IMR-90 (cell line): ENCODE measurements around the gene PRKAG2. TPM values are rescaled to one million over a fixed set of nuclear protein-coding genes. Genes with fewer than 3 reads are reported as not detected.

ENCODE experiments used
- ATAC-seq: fragments of 200-7000 bp; cut with Tn5 transposase; 2 replicates; pipeline ENCODE4 v1.9.1; 2020; ENCODE audit warnings: low read depth, mild to moderate bottlenecking, moderate library complexity
- BruUV-seq: library from RNA; stranded (reverse); fragments of 400-500 nt; replicated peaks from 2 replicates; lab custom pipeline; 2021; lab: Mats Ljungman, UMichigan
- CTCF ChIA-PET: fragments of 300-600 bp; formaldehyde crosslinking; extraction: SDS; loops from one replicate; lab custom pipeline; 2021; ENCODE audit warnings: antibody characterized with exemption; lab: Yijun Ruan, JAX
- POLR2A ChIA-PET: fragments of 300-600 bp; sonication (Branson Sonifier 250); formaldehyde crosslinking; loops from one replicate; lab custom pipeline; 2022; ENCODE audit warnings: antibody characterized with exemption; ENCODE audit not compliant: unreplicated experiment; lab: Charles Lee
- DNase-seq: peaks from one replicate; pipeline ENCODE4 v3.0.0; 2013
- H2AFZ ChIP-seq: replicated peaks from 2 replicates; pipeline ENCODE3; 2013; ENCODE audit warnings: low read length, mild to moderate bottlenecking; ENCODE audit not compliant: poor library complexity
- H2AK5ac ChIP-seq: 2 replicates; pipeline ENCODE4 v1.6.1; 2013; ENCODE audit warnings: low read depth, low read length, inconsistent platforms
- H2AK9ac ChIP-seq: replicated peaks from 2 replicates; pipeline ENCODE3; 2013; ENCODE audit warnings: mild to moderate bottlenecking, low read depth, low read length, moderate library complexity; ENCODE audit not compliant: poor library complexity
- H2BK120ac ChIP-seq: 2 replicates; pipeline ENCODE4 v1.6.1; 2013; ENCODE audit warnings: low read depth, low read length, inconsistent platforms
- H2BK15ac ChIP-seq: 3 replicates; pipeline ENCODE4 v1.6.1; 2013; ENCODE audit warnings: low read depth, low read length, inconsistent platforms
- H2BK20ac ChIP-seq: 2 replicates; pipeline ENCODE4 v1.6.1; 2013; ENCODE audit warnings: low read depth, mild to moderate bottlenecking, inconsistent platforms, low read length, moderate library complexity
- H2BK5ac ChIP-seq: 2 replicates; pipeline ENCODE4 v1.6.1; 2013; ENCODE audit warnings: mild to moderate bottlenecking, low read depth, low read length, inconsistent platforms; ENCODE audit not compliant: poor library complexity, severe bottlenecking
- H3K14ac ChIP-seq: replicated peaks from 2 replicates; pipeline ENCODE4 v1.6.1; 2013; ENCODE audit warnings: low read depth, low read length, inconsistent platforms
- H3K18ac ChIP-seq: 2 replicates; pipeline ENCODE4 v1.6.1; 2013; ENCODE audit warnings: low read depth, low read length, control low read depth
- H3K23ac ChIP-seq: 2 replicates; pipeline ENCODE4 v1.6.1; 2013; ENCODE audit warnings: low read depth, low read length, inconsistent platforms
- H3K27ac ChIP-seq: 2 replicates; pipeline ENCODE4 v1.5.1; 2013; ENCODE audit warnings: mild to moderate bottlenecking, control low read depth, low read length; ENCODE audit not compliant: insufficient read depth
- H3K27me3 ChIP-seq: 2 replicates; pipeline ENCODE4 v1.6.1; 2013; ENCODE audit warnings: low read length; ENCODE audit not compliant: control insufficient read depth, insufficient read depth
- H3K36me3 ChIP-seq: 2 replicates; pipeline ENCODE4 v1.6.1; 2013; ENCODE audit warnings: low read length, mixed read lengths; ENCODE audit not compliant: control insufficient read depth, insufficient read depth
- H3K4ac ChIP-seq: 2 replicates; pipeline ENCODE4 v1.6.1; 2013; ENCODE audit warnings: low read depth, low read length, inconsistent platforms
- H3K4me1 ChIP-seq: 2 replicates; pipeline ENCODE4 v1.6.1; 2013; ENCODE audit warnings: low read length, mixed read lengths; ENCODE audit not compliant: control insufficient read depth, insufficient read depth
- H3K4me2 ChIP-seq: 2 replicates; pipeline ENCODE4 v1.6.1; 2013; ENCODE audit warnings: low read depth, mild to moderate bottlenecking, control low read depth, low read length, moderate library complexity
- H3K4me3 ChIP-seq: 2 replicates; pipeline ENCODE4 v1.5.1; 2013; ENCODE audit warnings: low read depth, mild to moderate bottlenecking, control low read depth, low read length, moderate library complexity; ENCODE audit not compliant: insufficient read depth
- H3K56ac ChIP-seq: 2 replicates; pipeline ENCODE4 v1.6.1; 2013; ENCODE audit warnings: low read length, inconsistent platforms; ENCODE audit not compliant: insufficient read depth; ENCODE audit errors: extremely low read depth
- H3K79me1 ChIP-seq, 2 experiments: 2 replicates each; pipeline ENCODE4 v1.6.1; 2013; ENCODE audit warnings: low read length in 2 of 2, inconsistent platforms in 1 of 2, low read depth in 1 of 2
- H3K9ac ChIP-seq: 2 replicates; pipeline ENCODE4 v1.6.1; 2013; ENCODE audit warnings: low read depth, low read length, control low read depth
- H3K9me1 ChIP-seq: 2 replicates; pipeline ENCODE4 v1.6.1; 2013; ENCODE audit warnings: low read length, inconsistent platforms; ENCODE audit not compliant: insufficient read depth
- H3K9me3 ChIP-seq: 2 replicates; pipeline ENCODE4 v1.6.1; 2013; ENCODE audit warnings: low read length; ENCODE audit not compliant: control insufficient read depth, insufficient read depth
- H4K20me1 ChIP-seq: 2 replicates; pipeline ENCODE4 v1.6.1; 2013; ENCODE audit warnings: low read length, inconsistent platforms; ENCODE audit not compliant: insufficient read depth
- H4K5ac ChIP-seq: 2 replicates; pipeline ENCODE4 v1.6.1; 2013; ENCODE audit warnings: mild to moderate bottlenecking, low read depth, low read length, control low read depth
- H4K8ac ChIP-seq, 2 experiments: 2 replicates each; pipeline ENCODE4 v1.6.1; 2013; ENCODE audit warnings: low read depth in 2 of 2, low read length in 2 of 2, control low read depth in 1 of 2, inconsistent platforms in 1 of 2
- H4K91ac ChIP-seq: 2 replicates; pipeline ENCODE4 v1.6.1; 2013; ENCODE audit warnings: low read depth, low read length, inconsistent platforms; ENCODE audit not compliant: insufficient read depth
- MAZ ChIP-seq: IDR thresholded peaks from 2 replicates; pipeline ENCODE4 v1.6.1; 2012; ENCODE audit warnings: low read depth, mild to moderate bottlenecking, low read length, improper control_type of control experiment, moderate library complexity, borderline replicate concordance
- NFE2L2 ChIP-seq: fragments of 150-350 bp; IDR thresholded peaks from 2 replicates; pipeline ENCODE4 v1.6.1; 2016; ENCODE audit warnings: low read depth, mild to moderate bottlenecking, low read length
- POLR2A ChIP-seq: IDR thresholded peaks from 2 replicates; pipeline ENCODE4 v1.6.1; 2012; ENCODE audit warnings: mild to moderate bottlenecking, low read depth, low read length
- RCOR1 ChIP-seq: IDR thresholded peaks from 2 replicates; pipeline ENCODE4 v1.6.1; 2012; ENCODE audit warnings: mild to moderate bottlenecking, low read length, improper control_type of control experiment; ENCODE audit not compliant: insufficient replicate concordance
- WGBS, 2 experiments: methylation state at CpG; one replicate each; pipeline versions ENCODE4 v1.1.5 to v1.1.7; 2013; ENCODE audit warnings: missing lambda C conversion rate in 2 of 2; ENCODE audit not compliant: insufficient read length in 1 of 2; ENCODE audit errors: extremely low coverage in 2 of 2; 5-methylcytosine and 5-hydroxymethylcytosine counted together
- dilution Hi-C: fragments of 300-500 bp; cut with HindIII; formaldehyde crosslinking; loops from one replicate; pipeline ENCODE4 v1.14.3; 2018; ENCODE audit warnings: low sequenced_read_pairs; ENCODE audit not compliant: unreplicated experiment
- in situ Hi-C: fragments of 300-500 bp; cut with MboI; formaldehyde crosslinking; loops from 3 replicates; pipeline ENCODE4 v1.14.3; 2019; ENCODE audit warnings: low sequenced_read_pairs, inconsistent platforms, mixed read lengths
- intact Hi-C: fragments of 100-400 bp; cut with micrococcal nuclease; formaldehyde crosslinking; loops from 2 replicates; pipeline ENCODE4 v1.10.0; 2022
- polyA plus RNA-seq, 3 experiments: library from polyadenylated mRNA; depleted of rRNA; stranded (reverse); fragments of >200 nt; gene quantifications; 2 replicates each; pipeline ENCODE4 v1.2.3, GENCODE V29; 2012; ENCODE audit warnings: low replicate concordance in 1 of 3
- total RNA-seq: library from RNA; depleted of rRNA; stranded (reverse); fragments of >200 nt; gene quantifications from 2 replicates; pipeline ENCODE4 v1.2.3, GENCODE V29; 2012

The PRKAG2 gene
- total and polyA plus RNA-seq, 2 of the 4 experiments (the other 2 are of a cell fraction), result 15.4 to 21.6 TPM

DNA sequence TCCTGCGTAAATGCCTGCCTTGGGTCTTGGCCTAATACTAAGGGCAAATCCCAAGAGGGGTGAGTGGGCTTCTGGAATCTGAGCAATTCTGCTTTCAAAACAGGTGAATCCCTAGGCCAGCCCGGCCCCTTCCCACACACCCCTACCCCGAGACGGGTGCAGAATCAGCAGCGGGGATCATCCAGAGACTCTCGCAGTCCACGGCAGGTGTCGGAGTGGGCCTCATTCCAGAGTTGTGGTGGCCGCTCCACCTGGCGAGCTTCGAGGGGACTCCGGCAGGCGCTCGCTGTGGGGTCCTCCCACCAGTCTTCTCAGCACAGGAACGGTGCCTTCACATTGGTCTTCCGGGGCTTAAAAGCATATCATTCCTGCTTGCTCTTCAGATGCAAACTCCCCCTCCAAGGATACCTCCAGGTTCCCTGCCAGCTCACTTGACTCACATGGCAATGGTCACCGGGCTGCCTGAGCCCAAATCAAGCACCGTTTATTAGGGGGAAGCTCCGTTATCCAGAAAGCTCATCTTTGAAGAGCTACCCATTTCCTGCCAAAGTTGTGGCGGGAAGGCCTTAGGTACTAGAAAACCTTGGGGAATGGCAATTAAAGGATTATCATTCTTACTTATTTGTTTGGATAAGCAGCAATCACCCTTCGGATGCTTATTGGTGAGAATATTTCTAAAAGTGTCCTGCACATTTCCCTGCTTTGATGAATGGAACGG lies 67.6 kb downstream of the PRKAG2 start:
- Histone ChIP-seq H2BK5ac (no peak overlapping the region), H2BK120ac (no peak overlapping the region), H3K9me1 (no peaks in the 10 kb centered on the region), H3K4me1 (no peaks in the 10 kb centered on the region), H3K56ac (no peak overlapping the region), H4K8ac (no peak overlapping the region), H3K9me3 (no peaks in the 10 kb centered on the region), H3K18ac (no peak overlapping the region), H3K79me1 (no peaks in the 10 kb centered on the region), H4K20me1 (no peaks in the 10 kb centered on the region), H3K4ac (no peak overlapping the region), H3K4me2 (no peak overlapping the region), H3K9ac (no peak overlapping the region), H4K5ac (no peak overlapping the region), H2AK9ac (no peak overlapping the region), H3K36me3 (no peaks in the 10 kb centered on the region), H3K14ac (no peak overlapping the region), H4K91ac (no peak overlapping the region), H2AFZ (no peak overlapping the region), H2BK15ac (no peak overlapping the region), H3K27ac (no peak overlapping the region), H2BK20ac (no peak overlapping the region), H3K27me3 (peaks cover 60% of the 10 kb centered on the region), H3K23ac (no peak overlapping the region), H3K4me3 (no peak overlapping the region), H2AK5ac (no peak overlapping the region)
- POLR2A ChIA-PET, result no interaction called here
- WGBS, 2 experiments, result 87% methylated on average over 10 of the region's 22 CpGs; no CpG with 5 or more reads in 1 of the 2 experiments
- ATAC-seq (no peak), DNase-seq (no peak)
- CTCF ChIA-PET, result interaction anchor here (0.6 kb wide), 1 partner anchor 467 kb away, joined by 4 read pairs; no protein-coding TSS in a partner anchor
- no peak for TF ChIP-seq NFE2L2
- TF ChIP-seq POLR2A, result no peak
- TF ChIP-seq MAZ, result no peak
- no peak for TF ChIP-seq RCOR1
- intact Hi-C loops (no loop called here), dilution Hi-C loops (no loop called here), in situ Hi-C loops (no loop called here)
- BruUV-seq, result no TSS peak
